Endothelial cell of umbilical vein (primary cell): Measurements from ENCODE around the gene TAX1BP3.

ENCODE experiments used
- EZH2 ChIP-seq: IDR thresholded peaks from 2 replicates; pipeline ENCODE4 v1.6.1; 2012; ENCODE audit warnings: borderline replicate concordance, low read depth, mild to moderate bottlenecking, moderate library complexity, low read length, inconsistent platforms; ENCODE audit not compliant: severe bottlenecking
- POLR2A ChIP-seq: IDR thresholded peaks from 2 replicates; pipeline ENCODE4 v1.6.1; 2012; ENCODE audit warnings: low read depth, mild to moderate bottlenecking, control low read depth, low read length
- TF ChIP-seq, protein P1 (sequence below), 2 donors: IDR thresholded peaks; 1 replicate in 1 of 2; 2 replicates in 1 of 2; pipeline ENCODE4 v1.5.1; 2011; ENCODE audit warnings: low read length in 2 of 2, mild to moderate bottlenecking in 2 of 2, moderate library complexity in 2 of 2, control low read depth in 1 of 2, inconsistent platforms in 1 of 2, low read depth in 1 of 2; ENCODE audit not compliant: insufficient read depth in 1 of 2; ENCODE audit errors: extremely low read depth in 1 of 2

DNA sequence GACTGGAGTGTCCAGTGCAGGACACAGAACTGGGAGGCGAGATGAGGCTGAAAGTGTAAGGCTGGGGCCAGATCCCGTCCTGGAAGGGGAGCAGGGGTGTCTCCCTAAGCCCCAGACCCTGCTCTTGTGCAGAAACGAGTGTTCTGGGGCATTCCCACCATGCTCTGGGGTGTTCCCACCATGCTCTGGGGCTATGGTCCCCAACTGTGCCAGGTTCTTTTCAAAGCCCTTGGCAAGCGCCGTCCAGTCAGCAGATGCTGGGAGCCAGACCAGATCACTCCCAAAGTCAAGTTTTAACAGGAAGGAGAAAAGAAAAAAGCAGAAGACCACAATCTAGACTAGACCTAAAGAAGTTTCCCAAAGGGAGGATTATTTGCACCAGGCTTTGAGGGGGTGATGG, 2.5 kb downstream of the TAX1BP3 start:
- TF ChIP-seq, protein P1, sequence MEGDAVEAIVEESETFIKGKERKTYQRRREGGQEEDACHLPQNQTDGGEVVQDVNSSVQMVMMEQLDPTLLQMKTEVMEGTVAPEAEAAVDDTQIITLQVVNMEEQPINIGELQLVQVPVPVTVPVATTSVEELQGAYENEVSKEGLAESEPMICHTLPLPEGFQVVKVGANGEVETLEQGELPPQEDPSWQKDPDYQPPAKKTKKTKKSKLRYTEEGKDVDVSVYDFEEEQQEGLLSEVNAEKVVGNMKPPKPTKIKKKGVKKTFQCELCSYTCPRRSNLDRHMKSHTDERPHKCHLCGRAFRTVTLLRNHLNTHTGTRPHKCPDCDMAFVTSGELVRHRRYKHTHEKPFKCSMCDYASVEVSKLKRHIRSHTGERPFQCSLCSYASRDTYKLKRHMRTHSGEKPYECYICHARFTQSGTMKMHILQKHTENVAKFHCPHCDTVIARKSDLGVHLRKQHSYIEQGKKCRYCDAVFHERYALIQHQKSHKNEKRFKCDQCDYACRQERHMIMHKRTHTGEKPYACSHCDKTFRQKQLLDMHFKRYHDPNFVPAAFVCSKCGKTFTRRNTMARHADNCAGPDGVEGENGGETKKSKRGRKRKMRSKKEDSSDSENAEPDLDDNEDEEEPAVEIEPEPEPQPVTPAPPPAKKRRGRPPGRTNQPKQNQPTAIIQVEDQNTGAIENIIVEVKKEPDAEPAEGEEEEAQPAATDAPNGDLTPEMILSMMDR (IDR thresholded peaks at IDR 0.05; ENCODE audit: extremely low read depth in 1 of 2, insufficient read depth in 1 of 2, low read depth in 1 of 2, low read length in 2 of 2) = no peak
- TF ChIP-seq POLR2A (no peak), EZH2 (no peak)
